Stimulated activated CD8-positive, alpha-beta memory T cell treated with anti-CD3 and anti-CD28 coated beads, Interleukin-12 subunit alpha, Interleukin-12 subunit beta, amount 100 ng/mL, for 24 hours (primary cell): ENCODE measurements around the gene DGCR2.
"Not testable (repeated sequence)": the region's sequence is repeated elsewhere in the genome, so short reads cannot be mapped to it uniquely, and the experiment has no call there.

Experiments
- DNase-seq: peaks from one replicate; pipeline ENCODE4 v3.0.0-alpha.2; 2020; ENCODE audit errors: extremely low read depth

Gene DGCR2

DNA sequence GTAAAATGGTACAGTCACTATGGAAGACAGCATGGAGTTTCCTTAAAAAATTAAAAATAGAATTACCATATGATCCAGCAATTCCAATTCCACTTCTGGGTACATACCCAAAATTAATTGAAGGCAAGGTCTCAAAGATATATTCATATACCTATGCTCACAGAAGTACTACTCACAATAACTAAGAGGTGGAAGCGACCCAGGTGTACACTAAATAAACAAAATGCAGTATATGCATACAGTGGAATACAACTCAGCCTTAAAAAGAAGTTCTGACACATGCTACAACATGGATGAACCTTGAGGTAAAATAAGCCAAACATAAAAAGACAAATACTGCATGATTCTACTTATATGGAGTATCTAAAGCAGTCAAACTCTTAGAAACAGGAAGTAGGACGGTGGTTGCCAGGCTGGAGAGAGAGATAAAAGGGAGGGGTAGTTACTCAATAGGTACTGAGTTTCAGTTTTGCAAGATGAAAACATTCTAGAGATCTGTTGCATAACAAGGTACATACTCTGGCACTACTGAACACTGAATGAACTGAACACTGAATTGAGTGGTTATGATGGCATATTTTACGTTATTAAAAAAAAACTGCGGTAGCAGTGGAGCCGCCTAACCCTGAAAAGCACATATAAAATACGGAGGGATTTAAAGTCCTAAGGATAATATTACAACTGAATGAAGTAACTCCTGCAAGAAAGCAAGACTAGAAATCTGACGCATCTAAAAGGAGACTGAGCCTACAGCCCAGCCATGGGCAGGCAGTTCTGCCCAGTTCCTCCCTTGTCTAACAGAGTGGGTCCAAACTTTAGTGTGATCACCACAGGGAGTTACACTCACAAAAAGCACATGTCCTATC is 12.8 kb downstream of the DGCR2 start:
- no peak for DNase-seq

DNA sequence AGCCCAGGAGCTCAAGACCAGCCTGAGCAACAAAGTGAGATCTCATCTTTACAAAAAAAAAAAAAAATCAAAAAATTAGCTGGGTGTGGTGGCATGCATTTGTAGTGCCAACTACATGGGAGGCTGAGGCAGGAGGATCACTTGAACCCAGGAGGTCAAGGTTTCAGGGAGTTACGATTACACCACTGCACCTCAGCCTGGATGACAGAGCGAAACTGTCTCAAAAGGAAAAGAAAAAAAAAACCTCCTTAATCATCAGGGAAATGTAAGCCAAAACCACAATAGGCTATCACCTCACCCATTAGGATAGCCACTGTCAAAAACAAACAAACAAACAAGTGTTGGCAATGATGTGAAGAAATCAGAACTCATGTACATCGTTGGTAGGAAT is 13.4 kb downstream of the DGCR2 start:
- no peak for DNase-seq

DNA sequence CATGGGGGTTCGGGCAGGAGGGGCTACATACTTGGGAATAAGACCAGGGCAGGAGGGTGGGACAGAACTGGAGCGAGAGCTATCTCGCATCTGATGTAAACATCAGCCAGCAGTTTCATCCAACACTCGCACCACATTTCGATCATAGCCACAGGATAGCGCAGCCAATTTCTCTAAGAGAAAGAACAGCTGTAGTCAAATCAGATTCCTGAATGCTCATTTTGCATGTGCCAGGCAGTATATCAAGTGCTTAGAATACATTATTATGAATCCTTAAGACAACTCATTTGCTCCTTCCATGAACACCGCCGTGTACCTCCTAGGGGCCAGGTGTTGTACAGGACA is 14.5 kb downstream of the DGCR2 start:
- no peak for DNase-seq

GRCh38 chr22:19106886-19107729 is 15.1 kb downstream of the DGCR2 start:
- DNase-seq, result no peak

- DNase-seq, result no peak
Observed at GRCh38 chr22:19105867-19106802, 16.1 kb downstream of the DGCR2 start.

DNA sequence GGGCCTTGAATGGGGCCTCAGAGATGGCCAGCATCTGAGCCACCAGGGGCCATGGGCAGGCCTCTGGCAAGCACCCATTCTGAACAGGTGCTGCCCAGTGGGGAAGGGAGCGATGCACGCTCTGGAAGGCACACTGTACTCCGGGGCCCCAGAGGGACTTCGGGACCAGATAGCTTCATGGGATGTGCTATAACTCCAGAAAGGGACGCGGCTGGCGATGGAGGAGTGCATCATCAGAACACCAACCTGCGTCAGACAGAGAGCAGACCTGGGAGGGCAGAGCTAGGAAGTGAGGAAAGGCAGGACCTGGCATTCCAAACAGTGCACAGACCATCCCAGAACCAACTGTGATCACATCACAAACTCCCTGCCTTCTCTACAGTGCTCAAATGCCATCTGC is 16.8 kb downstream of the DGCR2 start:
- no peak for DNase-seq

GRCh38 chr22:19103880-19104821 is 18.1 kb downstream of the DGCR2 start:
- DNase-seq, result no peak

DNA sequence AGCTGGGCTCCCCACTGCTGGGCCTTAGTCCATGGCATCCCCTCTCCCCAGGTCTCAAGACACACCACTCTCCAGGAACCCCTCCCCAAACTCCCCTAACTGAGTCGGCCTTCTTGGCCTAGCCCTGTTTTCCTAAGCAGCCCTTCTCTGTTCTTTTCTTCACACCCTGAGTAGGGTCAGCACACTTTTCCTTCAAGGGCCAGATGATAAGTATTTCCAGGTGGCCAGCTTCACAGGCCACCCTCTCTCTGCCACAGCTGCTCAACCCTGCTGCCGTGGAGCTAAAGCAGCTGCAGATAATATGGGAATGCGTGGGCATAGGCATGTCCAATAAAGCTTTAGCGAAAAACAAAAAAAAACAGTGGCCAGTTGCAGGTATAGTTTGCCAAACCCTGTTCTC is 24.1 kb downstream of the DGCR2 start:
- DNase-seq, result no peak

- DNase-seq, result no peak
Observed at GRCh38 chr22:19097518-19097917, 24.7 kb downstream of the DGCR2 start.

DNA sequence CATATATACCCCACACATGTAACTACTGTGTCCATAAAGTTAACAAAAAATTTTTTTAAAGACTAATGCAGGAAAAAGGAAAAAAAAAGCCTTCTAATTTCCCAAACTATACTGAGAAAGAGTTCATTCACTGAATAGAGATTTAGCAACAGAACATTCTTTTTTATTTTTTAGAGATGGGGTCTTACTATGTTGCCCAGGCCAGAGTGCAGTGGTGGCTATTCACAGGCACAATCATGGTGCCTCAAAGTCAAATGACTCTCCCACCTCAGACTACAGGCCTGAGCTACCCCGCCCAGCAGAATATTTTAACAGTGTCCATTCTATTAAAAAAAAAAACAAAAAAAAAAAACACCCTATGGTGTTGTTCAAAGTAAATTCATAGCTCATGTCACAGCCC is 25.7 kb downstream of the DGCR2 start:
- no peak for DNase-seq

DNA sequence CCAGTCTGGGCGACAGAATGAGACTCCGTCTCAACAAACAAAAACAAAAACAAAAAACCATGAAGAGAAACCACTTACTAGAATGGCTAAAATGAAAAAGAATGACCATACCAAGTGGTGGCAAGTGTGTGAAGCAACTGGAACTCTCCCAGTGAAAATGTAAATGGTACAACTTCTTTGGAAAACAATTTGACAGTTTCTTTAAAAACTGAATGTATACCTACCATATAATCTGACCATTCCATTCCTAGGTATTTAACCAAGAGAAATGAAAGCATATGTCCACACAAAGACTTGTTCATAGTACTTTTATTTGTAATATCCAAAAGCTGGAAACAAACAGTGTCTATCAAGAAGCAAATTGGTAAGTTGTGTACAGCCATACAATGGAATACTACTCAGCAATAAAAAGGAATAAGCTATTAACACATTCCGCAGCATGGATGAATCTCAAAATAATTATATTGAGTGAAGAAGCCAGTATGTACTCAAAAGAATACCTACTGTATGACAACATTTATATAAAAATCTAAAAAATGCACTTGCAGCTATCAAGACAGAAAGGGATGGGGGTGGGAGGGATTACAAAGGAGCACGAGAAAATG is 27.7 kb downstream of the DGCR2 start:
- no peak for DNase-seq

DNA sequence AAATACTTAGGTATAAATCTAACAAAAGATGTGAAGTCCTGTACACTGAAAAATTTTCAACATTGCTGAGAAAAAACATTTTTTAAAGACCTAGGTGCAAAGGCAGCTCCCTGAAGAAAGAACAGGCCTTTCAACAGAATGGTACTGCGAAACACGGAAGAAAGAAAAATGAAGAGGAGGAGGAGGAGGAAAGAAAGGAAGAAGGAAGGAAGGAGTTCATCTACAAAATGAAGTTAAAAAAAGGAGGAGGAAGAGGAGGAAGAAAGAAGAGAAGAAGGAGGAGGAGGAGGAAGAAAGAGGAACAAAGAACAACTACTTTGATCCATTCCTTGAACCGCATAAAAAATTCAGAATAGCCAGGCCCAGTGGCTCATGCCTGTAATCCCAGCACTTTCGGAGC is 29.5 kb downstream of the DGCR2 start:
- no peak for DNase-seq

DNA sequence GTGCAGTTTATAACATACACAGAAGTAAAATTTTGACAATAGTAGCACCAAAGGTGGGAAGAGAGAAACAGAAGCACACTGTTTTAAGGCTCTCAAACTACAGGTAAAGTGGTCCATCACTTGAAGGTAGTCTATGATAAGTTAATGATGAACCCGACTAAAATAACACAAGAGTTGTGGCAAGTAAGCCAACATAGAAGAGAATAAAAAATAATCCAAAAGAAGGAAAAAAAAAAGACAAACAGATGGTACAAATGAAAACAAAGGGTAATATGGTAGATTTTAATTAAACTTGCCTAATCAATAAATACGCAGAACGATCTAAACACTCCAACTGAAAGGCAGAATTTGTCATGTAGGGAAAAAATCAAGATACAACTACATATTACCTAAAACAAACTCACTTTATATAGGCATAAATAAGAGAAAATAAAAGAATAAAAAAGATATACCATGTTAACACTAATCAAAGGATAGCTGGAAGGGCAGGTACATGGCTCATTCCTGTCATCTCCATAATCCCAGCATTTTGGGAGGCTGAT is 31.6 kb downstream of the DGCR2 start:
- DNase-seq, result no peak

GRCh38 chr22:19090183-19090582 is 32.0 kb downstream of the DGCR2 start:
- no peak for DNase-seq

- no peak for DNase-seq
Observed at GRCh38 chr22:19088866-19089595, 33.2 kb downstream of the DGCR2 start.

DNA sequence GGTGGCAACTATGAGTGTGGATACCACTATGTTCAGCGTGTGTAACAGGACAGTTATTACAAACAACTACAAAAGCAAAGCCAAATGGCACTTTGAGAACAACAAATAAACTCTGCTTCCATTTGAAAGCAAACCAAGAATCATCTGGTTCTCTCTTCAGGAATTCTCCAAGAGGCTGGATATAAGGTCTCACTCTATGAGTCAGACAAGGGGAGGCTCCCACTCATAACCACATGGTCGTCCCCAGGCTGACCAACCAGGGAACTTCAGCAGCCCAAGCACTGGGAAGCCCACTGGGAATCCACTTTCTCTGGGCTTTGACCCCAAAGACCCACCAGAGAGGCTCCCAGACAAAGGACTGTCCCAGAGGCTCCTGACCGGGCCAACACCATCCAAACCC is 35.3 kb downstream of the DGCR2 start:
- no peak for DNase-seq

DNA sequence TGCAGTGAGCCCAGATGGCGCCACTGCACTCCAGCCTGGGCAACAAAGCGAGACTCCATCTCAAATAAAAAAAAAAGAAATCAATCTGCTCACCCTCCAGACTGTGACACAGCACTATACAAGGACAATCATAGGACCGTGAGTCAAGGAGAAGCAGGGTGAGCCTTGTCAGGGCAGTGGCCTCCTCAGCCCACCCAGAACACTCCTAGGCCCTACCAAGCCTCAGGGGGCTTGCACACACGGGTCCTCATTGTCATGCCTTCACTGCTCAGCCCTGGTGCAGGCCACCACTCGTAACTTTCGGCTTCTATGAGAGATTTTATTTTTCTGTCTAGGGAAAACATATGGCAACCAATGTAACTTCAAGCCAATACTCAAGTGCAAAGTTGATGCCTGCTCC is 35.8 kb downstream of the DGCR2 start:
- no peak for DNase-seq

- no peak for DNase-seq
Observed at GRCh38 chr22:19085233-19085718, 36.9 kb downstream of the DGCR2 start.

DNA sequence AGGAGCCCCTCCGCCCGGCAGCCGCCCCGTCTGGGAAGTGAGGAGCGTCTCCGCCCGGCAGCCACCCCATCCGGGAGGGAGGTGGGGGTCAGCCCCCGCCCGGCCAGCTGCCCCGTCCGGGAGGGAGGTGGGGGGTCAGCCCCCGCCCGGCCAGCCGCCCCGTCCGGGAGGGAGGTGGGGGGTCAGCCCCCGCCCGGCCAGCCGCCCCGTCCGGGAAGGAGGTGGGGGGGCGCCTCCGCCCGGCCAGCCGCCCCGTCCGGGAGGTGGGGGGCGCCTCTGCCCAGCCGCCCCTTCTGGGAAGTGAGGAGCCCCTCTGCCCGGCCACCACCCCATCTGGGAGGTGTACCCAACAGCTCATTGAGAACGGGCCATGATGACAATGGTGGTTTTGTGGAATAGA is 37.6 kb downstream of the DGCR2 start:
- DNase-seq, result not testable (repeated sequence)
